Measurements from ENCODE around the gene BIRC7.

The BIRC7 gene

DNA sequence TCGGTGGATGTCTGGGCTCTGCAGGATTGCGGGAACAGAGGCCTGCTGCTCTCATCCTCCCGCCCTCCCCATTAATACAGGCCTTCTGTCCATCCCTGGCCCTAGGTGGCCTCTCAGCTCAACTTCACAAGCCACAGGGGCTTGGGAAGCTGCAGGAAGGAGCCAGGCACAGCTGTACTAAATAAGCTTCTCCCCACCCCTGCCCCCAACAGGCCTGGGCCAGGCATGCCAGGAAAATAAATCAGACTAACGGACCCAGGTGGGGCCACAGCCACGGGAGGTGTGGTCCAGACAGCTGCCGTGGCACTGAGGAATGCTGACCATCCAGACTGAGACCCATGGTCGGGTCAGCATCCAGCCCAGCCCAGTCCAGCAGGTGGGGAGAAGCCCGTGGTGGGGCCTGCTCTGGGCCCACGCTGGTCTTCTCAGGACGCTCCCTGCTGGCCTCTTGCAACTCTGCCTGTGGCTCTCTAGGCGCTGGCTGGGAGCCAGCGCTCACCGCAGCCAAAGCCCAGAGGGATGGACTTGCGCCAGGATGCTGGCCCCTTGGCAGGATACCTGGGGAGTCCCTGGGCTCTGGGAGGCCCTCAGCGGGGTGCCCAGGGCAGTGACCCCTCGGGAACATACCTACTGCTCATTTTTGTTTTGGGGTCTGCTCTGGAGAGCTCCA is 11.2 kb upstream of the BIRC7 start:
- DNase-seq (ENCODE audit: low read depth): peak; percentile 46
- TF ChIP-seq, protein P1, sequence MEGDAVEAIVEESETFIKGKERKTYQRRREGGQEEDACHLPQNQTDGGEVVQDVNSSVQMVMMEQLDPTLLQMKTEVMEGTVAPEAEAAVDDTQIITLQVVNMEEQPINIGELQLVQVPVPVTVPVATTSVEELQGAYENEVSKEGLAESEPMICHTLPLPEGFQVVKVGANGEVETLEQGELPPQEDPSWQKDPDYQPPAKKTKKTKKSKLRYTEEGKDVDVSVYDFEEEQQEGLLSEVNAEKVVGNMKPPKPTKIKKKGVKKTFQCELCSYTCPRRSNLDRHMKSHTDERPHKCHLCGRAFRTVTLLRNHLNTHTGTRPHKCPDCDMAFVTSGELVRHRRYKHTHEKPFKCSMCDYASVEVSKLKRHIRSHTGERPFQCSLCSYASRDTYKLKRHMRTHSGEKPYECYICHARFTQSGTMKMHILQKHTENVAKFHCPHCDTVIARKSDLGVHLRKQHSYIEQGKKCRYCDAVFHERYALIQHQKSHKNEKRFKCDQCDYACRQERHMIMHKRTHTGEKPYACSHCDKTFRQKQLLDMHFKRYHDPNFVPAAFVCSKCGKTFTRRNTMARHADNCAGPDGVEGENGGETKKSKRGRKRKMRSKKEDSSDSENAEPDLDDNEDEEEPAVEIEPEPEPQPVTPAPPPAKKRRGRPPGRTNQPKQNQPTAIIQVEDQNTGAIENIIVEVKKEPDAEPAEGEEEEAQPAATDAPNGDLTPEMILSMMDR (IDR thresholded peaks at IDR 0.05; ENCODE audit: low read length, missing control alignments): peak; percentile 31

GRCh38 chr20:63225082-63225454 is 10.6 kb upstream of the BIRC7 start:
- TF ChIP-seq, protein P1 (IDR thresholded peaks at IDR 0.05; ENCODE audit: low read length, missing control alignments): no peak
- DNase-seq (ENCODE audit: low read depth): no peak

More for the DNA sequence above, 11.2 kb upstream of the BIRC7 start:
- H3K4me3 ChIP-seq (replicated peaks; ENCODE audit: low read depth, low read length): no peak overlapping the region

GRCh38 chr20:63226042-63226943 is 9.4 kb upstream of the BIRC7 start:
- no peak overlapping the region for H3K4me3 ChIP-seq (replicated peaks; ENCODE audit: low read depth, low read length)
- DNase-seq (ENCODE audit: low read depth): no peak
- TF ChIP-seq, protein P1 (IDR thresholded peaks at IDR 0.05; ENCODE audit: low read length, missing control alignments): no peak

More at GRCh38 chr20:63225082-63225454, 10.6 kb upstream of the BIRC7 start:
- H3K4me3 ChIP-seq (replicated peaks; ENCODE audit: low read depth, low read length): no peak overlapping the region

GRCh38 chr20:63227260-63227659 is 8.4 kb upstream of the BIRC7 start:
- no peak overlapping the region for H3K4me3 ChIP-seq (replicated peaks; ENCODE audit: low read depth, low read length)
- DNase-seq (ENCODE audit: low read depth): no peak

DNA sequence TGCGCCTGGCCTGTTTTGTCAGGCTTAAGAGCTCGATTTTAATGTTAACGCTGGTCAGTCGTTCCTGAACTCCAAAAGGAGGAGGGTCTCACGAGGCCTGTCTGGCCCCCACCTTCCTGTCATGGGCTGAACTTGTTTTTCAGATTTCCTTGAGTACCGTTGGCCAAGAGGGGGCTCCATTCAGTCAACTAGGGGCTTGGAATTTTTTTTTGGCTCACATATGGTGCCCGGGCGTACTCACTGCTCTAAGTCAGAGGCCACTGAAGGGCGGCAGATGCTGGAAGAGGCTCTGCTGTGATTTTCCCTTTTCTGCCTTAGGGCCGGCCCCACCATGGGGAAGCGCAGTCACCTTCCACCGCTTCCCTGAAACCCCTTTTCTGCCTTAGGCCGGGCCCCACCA is 6.9 kb upstream of the BIRC7 start:
- no peak for DNase-seq (ENCODE audit: low read depth)
- H3K4me3 ChIP-seq (replicated peaks; ENCODE audit: low read depth, low read length): no peak overlapping the region
- TF ChIP-seq, protein P1 (IDR thresholded peaks at IDR 0.05; ENCODE audit: low read length, missing control alignments): no peak

More at GRCh38 chr20:63227260-63227659, 8.4 kb upstream of the BIRC7 start:
- TF ChIP-seq, protein P1 (IDR thresholded peaks at IDR 0.05; ENCODE audit: low read length, missing control alignments): no peak

GRCh38 chr20:63230800-63231268 is 4.9 kb upstream of the BIRC7 start:
- TF ChIP-seq, protein P1 (IDR thresholded peaks at IDR 0.05; ENCODE audit: low read length, missing control alignments): peak; percentile 74
- H3K4me3 ChIP-seq (replicated peaks; ENCODE audit: low read depth, low read length): no peak overlapping the region
- peak; percentile 73 for DNase-seq (ENCODE audit: low read depth)
